ENCODE results near the gene SMIM1.

SMIM1 gene

GRCh38 chr1:3822421-3822820 lies 49.9 kb downstream of the SMIM1 start:
- no peak for DNase-seq

GRCh38 chr1:3824650-3825049 lies 52.1 kb downstream of the SMIM1 start:
- no peak for DNase-seq

DNA sequence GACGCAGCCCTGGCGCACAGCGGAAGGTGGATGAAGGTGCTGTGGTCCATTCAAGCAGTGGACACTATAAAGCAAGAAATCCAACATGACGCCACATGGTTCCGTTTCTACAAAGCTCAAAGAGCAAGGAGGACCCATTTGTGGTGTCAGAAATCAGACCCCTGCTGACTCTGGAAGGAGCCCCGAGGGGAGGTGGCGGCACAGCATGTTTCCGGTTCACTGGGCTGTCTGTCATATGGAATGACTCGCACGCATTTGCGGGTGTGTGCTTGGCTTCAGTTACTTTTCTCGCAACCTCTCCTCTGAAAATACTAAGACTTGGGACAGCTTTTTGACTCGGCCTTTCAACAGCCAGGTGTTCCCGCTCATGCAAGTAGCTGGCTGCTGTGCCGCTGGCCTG lies 52.8 kb downstream of the SMIM1 start:
- peak; percentile 60 for DNase-seq
